B cell (primary cell): ENCODE measurements around the gene CPOX.

ENCODE experiments used
- CTCF ChIP-seq: fragments of 200-600 bp; IDR thresholded peaks from one replicate; pipeline ENCODE4 v1.8.0; 2022; ENCODE audit warnings: antibody characterized with exemption, mild to moderate bottlenecking
- EZH2 ChIP-seq: IDR thresholded peaks from 2 replicates; pipeline ENCODE4 v1.6.1; 2012; ENCODE audit warnings: borderline replicate concordance, low read depth, mild to moderate bottlenecking, moderate library complexity, low read length; ENCODE audit not compliant: insufficient read depth, poor library complexity, severe bottlenecking

DNA sequence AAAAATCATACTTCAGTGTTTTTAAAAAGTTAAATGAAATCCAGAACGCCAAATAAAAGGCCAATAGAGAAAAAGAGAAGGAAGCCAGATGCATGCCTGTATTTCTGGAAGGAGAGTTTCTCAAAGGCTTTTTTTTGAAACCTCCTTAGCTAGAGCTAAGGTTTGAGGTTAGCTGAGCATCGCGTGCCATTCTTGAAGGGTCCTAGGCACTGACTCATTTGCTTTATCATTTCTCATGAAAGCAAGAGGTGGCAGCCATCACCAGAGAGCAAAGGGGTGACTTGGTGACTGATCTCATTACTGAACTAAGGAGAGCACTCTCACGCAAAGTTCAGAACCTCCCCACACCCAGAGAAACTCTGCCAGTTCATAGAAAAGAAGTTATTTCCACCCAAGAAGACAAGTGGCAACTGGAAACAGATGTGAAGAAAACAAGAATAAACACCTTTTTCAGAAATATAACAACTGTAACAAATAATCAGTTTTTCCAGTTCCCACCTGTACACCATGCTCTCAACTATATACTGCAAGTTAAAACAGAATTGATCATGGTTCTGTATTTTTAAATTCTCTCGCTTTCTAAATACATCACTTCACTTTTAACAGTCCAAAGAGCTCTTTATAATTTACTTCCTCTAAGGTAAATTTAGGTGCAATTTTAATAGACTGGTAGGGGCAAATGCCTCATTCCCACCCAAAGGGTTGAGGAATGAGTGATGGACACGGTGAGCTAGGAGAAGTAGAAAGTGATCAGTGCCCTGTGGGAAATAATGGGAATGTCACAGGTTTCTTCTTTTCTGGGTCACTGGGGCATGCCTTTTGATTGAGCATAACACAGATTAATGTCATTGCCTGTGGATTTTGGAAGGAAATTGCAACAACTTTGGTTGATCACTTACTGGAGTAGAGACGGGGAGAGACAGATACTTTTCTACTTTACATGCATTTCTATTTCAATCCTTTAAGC, 37.0 kb downstream of the CPOX start:
- TF ChIP-seq EZH2 (no peak), CTCF (no peak)
